C4-2B (cell line): ENCODE results near the gene ARNT2.

ENCODE experiments used
- H3K27ac ChIP-seq: fragments of 450-650 bp; 2 replicates; pipeline ENCODE4 v1.5.1; 2017
- ZFX ChIP-seq: fragments of 450-650 bp; IDR thresholded peaks from 2 replicates; pipeline ENCODE4 v1.6.1; 2017
- TF ChIP-seq, protein P1 (sequence below): fragments of 450-650 bp; conservative IDR thresholded peaks from 2 replicates; pipeline ENCODE4 v1.5.1; 2017; ENCODE audit warnings: mild to moderate bottlenecking

Gene ARNT2

DNA sequence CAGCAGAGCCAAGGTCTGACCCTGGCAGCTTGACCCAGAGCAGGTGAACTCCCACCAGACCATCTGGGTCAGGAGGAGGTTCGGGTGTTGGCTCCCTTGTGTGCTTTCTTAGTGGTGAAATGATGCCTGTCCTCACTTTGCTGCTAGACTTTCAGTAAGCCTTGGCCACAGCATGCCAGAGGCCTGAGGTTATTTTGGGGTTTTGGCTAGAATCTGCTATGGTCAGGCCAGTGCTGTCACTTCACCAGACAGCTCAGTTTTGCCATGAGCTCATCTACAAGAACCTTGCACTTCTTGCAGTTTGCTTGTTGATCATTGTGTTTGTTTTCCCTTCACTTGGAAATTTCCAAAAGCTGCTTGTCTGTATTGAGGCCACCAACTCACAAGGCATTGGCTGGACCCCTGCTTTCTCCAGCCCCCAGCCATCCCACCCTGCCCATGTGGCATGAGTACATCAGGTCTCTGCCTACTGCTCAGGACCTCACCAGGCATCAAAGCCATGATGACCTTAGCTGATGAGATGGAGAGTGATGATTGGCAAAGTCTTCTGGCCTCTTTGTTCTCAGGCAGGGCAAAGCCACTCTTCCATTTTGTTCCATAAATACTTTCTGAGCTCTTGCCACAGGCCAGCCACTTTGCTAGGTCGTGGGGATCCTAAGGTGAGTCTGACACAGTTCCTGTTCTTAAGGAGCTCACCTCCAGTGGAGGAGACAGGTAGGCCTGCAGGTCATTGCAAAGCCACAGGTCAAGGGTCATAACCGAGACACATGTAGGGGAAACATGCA is 122.6 kb downstream of the ARNT2 start:
- no peak overlapping the region for H3K27ac ChIP-seq
- no peak for TF ChIP-seq ZFX
- TF ChIP-seq, protein P1, sequence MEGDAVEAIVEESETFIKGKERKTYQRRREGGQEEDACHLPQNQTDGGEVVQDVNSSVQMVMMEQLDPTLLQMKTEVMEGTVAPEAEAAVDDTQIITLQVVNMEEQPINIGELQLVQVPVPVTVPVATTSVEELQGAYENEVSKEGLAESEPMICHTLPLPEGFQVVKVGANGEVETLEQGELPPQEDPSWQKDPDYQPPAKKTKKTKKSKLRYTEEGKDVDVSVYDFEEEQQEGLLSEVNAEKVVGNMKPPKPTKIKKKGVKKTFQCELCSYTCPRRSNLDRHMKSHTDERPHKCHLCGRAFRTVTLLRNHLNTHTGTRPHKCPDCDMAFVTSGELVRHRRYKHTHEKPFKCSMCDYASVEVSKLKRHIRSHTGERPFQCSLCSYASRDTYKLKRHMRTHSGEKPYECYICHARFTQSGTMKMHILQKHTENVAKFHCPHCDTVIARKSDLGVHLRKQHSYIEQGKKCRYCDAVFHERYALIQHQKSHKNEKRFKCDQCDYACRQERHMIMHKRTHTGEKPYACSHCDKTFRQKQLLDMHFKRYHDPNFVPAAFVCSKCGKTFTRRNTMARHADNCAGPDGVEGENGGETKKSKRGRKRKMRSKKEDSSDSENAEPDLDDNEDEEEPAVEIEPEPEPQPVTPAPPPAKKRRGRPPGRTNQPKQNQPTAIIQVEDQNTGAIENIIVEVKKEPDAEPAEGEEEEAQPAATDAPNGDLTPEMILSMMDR, result no peak

DNA sequence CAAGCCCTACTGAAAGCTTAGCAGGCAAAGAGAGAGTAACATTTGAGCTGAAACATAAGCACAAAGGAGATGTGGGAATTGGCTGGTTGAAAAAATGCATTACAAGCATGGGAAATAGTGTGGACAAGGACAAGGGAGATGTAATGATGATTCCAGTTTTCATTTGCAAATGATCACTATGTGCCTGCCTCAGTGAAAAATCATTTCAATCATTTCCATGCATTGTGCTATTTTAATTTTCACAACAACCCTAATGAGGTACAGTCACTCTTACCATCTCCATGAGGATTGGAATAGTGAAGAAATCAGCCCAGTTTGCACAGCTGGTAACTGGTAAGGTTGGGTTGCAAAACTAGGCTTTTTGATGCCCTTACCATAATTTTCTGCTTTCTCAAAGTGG is 123.2 kb downstream of the ARNT2 start:
- TF ChIP-seq ZFX, result no peak
- TF ChIP-seq, protein P1, result no peak
- H3K27ac ChIP-seq, result no peak overlapping the region

DNA sequence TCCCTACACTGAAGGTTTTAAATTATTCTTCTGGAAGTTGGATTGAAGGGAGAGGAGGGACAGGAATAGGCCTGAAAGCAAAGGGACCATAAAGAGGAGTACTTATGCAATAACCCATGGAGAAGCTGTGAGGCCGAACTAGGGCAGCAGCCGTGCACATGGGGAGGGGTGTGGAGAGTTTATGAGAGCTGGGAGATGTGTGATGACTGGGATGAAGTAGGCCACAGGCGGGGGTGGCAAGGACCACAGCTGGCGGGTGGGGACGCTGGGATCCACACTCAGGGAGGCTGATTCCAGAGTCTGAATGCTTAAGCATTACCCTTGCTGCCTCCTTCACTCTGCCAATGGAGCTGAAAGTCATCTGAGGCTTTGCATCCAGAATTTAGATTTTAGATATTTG is 123.8 kb downstream of the ARNT2 start:
- no peak for TF ChIP-seq ZFX
- TF ChIP-seq, protein P1, result no peak
- no peak overlapping the region for H3K27ac ChIP-seq

DNA sequence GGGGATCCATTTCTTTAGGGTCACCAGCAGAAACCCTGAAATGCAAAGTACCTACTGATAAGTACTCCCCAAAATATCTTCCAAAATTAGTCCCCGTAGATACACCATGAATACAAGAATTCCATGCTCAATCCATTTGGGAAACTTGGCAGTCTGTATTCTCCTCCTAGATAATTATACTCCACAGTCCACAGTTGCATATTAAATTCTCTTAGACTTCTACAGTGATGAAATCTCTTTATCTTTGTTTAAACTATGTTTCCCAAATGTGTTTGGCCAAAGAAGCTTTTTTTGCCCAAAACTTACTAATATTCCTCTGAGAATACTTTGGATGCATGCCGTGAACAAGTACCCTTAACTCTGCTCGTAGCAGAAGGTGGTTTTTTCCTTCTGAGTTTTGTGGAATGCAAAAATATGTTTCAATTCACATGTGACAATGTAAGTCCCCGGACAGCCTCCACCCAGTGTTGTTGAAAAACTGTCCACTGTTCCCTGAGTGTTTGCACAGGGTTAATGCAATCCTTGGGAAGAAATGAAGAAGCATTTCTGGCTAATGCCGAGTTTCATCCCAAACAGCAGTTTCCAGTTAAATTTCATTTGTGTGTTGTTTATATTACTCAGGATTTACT is 126.7 kb downstream of the ARNT2 start:
- no peak overlapping the region for H3K27ac ChIP-seq
- TF ChIP-seq, protein P1, result no peak
- no peak for TF ChIP-seq ZFX

DNA sequence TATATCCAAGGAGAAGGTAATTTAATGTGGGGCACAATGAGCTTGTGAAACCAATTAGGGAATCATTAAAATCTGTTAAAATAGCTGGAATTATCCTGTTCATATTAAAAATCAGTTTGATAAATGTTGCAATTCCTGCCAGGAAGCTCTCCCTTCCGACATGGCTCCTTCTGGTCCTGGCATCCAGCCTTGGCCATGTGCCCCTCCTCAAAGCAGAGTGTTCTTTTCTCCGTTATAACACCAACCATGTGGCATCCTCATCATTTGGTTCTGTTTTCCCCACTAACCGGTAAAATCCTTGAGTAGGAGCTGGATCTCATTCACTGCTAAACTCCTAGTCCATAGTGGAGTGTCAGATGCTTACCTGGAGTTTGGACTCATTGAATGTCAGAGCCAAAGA is 127.2 kb downstream of the ARNT2 start:
- TF ChIP-seq, protein P1, result no peak
- no peak for TF ChIP-seq ZFX
- H3K27ac ChIP-seq, result no peak overlapping the region

DNA sequence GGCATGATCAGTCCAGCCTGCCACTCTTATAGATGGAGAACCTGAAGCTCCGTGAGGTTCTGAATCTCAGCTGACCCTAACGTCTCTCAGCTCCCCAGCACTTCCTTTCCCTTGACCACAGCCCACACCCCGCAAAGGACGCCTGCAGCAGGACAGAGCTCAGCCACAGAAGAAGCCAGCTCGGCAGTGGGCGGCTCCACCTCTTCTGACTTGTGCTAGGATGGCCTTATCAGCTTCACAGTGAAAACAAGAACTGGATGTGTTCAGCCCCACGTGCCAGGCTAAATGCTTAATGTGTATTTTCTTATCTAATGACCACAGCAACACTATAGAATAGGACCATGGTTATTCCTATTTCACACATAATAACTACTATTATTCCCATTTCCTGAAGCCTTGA is 127.6 kb downstream of the ARNT2 start:
- TF ChIP-seq, protein P1, result no peak
- TF ChIP-seq ZFX, result no peak

DNA sequence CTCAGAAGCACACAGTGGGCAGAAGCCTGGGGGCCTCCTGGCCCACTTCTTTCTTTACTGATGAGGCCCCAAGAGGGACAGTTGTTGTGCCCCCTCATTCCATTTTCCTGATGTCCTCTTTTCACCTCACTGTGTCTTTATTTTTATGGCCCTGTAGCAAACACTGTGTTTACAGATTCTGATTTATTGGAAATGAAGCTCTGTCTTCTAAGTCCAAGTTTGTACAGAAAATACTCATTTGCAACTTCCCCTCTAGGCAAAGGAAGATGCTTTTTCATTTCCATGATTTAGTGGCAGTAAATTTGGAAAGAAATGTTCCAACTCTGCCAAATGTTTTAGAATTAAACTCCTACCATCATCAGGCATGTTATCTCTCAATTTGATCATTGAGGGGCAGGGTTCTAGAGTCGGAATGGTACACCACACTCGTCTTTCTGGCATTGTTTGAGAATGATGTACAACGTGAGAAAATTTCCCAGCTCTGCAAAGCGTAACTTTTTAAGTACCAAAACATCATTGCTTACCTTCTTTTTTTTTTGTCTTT is 129.7 kb downstream of the ARNT2 start:
- no peak overlapping the region for H3K27ac ChIP-seq
- TF ChIP-seq, protein P1, result no peak
- TF ChIP-seq ZFX, result no peak

More for the DNA sequence above, 127.6 kb downstream of the ARNT2 start:
- H3K27ac ChIP-seq, result no peak overlapping the region
